HepG2 (cell line): ENCODE measurements around the gene ZNF747. TPM values are rescaled to one million over a fixed set of nuclear protein-coding genes. Genes with fewer than 3 reads are reported as not detected.

Experiments used
- BHLHE40 ChIP-seq: IDR thresholded peaks from 2 replicates; pipeline ENCODE4 v1.6.1; 2011; ENCODE audit warnings: low read length, improper control_type of control experiment
- CBX5 ChIP-seq: sonication (generic); formaldehyde crosslinking; IDR thresholded peaks from 2 replicates; pipeline ENCODE4 v1.4.0; 2020; ENCODE audit warnings: missing genetic modification reagents, borderline replicate concordance
- CHD4 ChIP-seq: fragments of 200-600 bp; sonication (generic); IDR thresholded peaks from 2 replicates; pipeline ENCODE4 v1.7.0; 2017; ENCODE audit warnings: mild to moderate bottlenecking, low read length, borderline replicate concordance
- FOXC1 ChIP-seq: sonication (generic); formaldehyde crosslinking; IDR thresholded peaks from 2 replicates; pipeline ENCODE4 v1.8.0; 2022; ENCODE audit warnings: mild to moderate bottlenecking, missing genetic modification reagents, borderline replicate concordance
- GFI1 ChIP-seq: sonication (generic); formaldehyde crosslinking; IDR thresholded peaks from 2 replicates; pipeline ENCODE4 v1.5.0; 2020; ENCODE audit warnings: missing genetic modification reagents, mild to moderate bottlenecking, borderline replicate concordance
- GPN1 ChIP-seq: sonication (generic); formaldehyde crosslinking; IDR thresholded peaks from 2 replicates; pipeline ENCODE4 v1.5.1; 2020; ENCODE audit warnings: missing genetic modification reagents, borderline replicate concordance
- HOXA3 ChIP-seq: sonication (generic); formaldehyde crosslinking; IDR thresholded peaks from 2 replicates; pipeline ENCODE4 v1.5.0; 2020; ENCODE audit warnings: missing genetic modification reagents
- HOXA5 ChIP-seq: sonication (generic); formaldehyde crosslinking; IDR thresholded peaks from 2 replicates; pipeline ENCODE4 v1.4.0; 2020; ENCODE audit warnings: missing genetic modification reagents
- IRF2 ChIP-seq: IDR thresholded peaks from 2 replicates; pipeline ENCODE4 v1.6.1; 2018; ENCODE audit warnings: missing genetic modification reagents, missing compliant biosample characterization
- JUND ChIP-seq: sonication (generic); formaldehyde crosslinking; IDR thresholded peaks from 2 replicates; pipeline ENCODE4 v1.8.0; 2022; ENCODE audit warnings: mild to moderate bottlenecking, missing genetic modification reagents
- KLF12 ChIP-seq: sonication (generic); formaldehyde crosslinking; IDR thresholded peaks from 2 replicates; pipeline ENCODE4 v1.4.0; 2020; ENCODE audit warnings: missing genetic modification reagents, borderline replicate concordance
- KLF6 ChIP-seq: IDR thresholded peaks from 2 replicates; pipeline ENCODE4 v1.8.0; 2016; ENCODE audit warnings: missing biosample characterization, missing genetic modification reagents
- MEF2D ChIP-seq: sonication (generic); formaldehyde crosslinking; IDR thresholded peaks from 2 replicates; pipeline ENCODE4 v1.5.1; 2020; ENCODE audit warnings: mild to moderate bottlenecking, missing genetic modification reagents
- PLRG1 ChIP-seq: fragments of 450-650 bp; conservative IDR thresholded peaks from 2 replicates; pipeline ENCODE4 v1.6.1; 2016
- STAG1 ChIP-seq: sonication (generic); formaldehyde crosslinking; IDR thresholded peaks from 2 replicates; pipeline ENCODE4 v1.4.0; 2020; ENCODE audit warnings: missing genetic modification reagents
- TEAD2 ChIP-seq: sonication (generic); formaldehyde crosslinking; IDR thresholded peaks from 2 replicates; pipeline ENCODE4 v1.9.0; 2021; ENCODE audit warnings: missing genetic modification reagents
- THAP8 ChIP-seq: sonication (generic); formaldehyde crosslinking; IDR thresholded peaks from 2 replicates; pipeline ENCODE4 v1.5.1; 2020; ENCODE audit warnings: missing genetic modification reagents, mild to moderate bottlenecking, borderline replicate concordance
- ZBTB43 ChIP-seq: sonication (generic); formaldehyde crosslinking; conservative IDR thresholded peaks from 2 replicates; pipeline ENCODE4 v1.4.0; 2020; ENCODE audit warnings: missing genetic modification reagents
- ZKSCAN1 ChIP-seq: fragments of 150-350 bp; IDR thresholded peaks from 2 replicates; pipeline ENCODE4 v1.6.1; 2014; ENCODE audit warnings: low read length
- ZNF17 ChIP-seq: sonication (generic); formaldehyde crosslinking; IDR thresholded peaks from 2 replicates; pipeline ENCODE4 v1.5.0; 2020; ENCODE audit warnings: mild to moderate bottlenecking, missing genetic modification reagents
- ZNF317 ChIP-seq: sonication (generic); formaldehyde crosslinking; IDR thresholded peaks from 2 replicates; pipeline ENCODE4 v1.5.0; 2020; ENCODE audit warnings: mild to moderate bottlenecking, missing genetic modification reagents
- ZNF460 ChIP-seq: sonication (generic); formaldehyde crosslinking; IDR thresholded peaks from 2 replicates; pipeline ENCODE4 v1.5.1; 2020; ENCODE audit warnings: missing genetic modification reagents, mild to moderate bottlenecking, borderline replicate concordance
- ZNF572 ChIP-seq: sonication (generic); formaldehyde crosslinking; IDR thresholded peaks from 2 replicates; pipeline ENCODE4 v1.5.1; 2020; ENCODE audit warnings: mild to moderate bottlenecking, missing genetic modification reagents
- polyA plus RNA-seq, 8 experiments: library from polyadenylated mRNA; depleted of rRNA in 3 of 8; stranded (reverse) in 7 of 8; unstranded in 1 of 8; fragments of >200 nt; fragmentation: Illumina TruSeq in 4 of 8; extraction: Trizol in 4 of 8; gene quantifications; 2 replicates each; pipeline versions ENCODE4 v1.2.1 to v1.2.3, GENCODE V29; 2011 to 2016; ENCODE audit warnings: low read depth in 4 of 8, missing spikeins in 1 of 8, mixed read lengths in 1 of 8; ENCODE audit not compliant: insufficient read depth in 1 of 8
- total RNA-seq, 5 experiments: library from RNA; depleted of rRNA; stranded (reverse); fragments of >200 nt; fragmentation: Illumina TruSeq; extraction: Trizol; gene quantifications; 2 replicates each; pipeline ENCODE4 v1.2.3, GENCODE V29; 2016; ENCODE audit warnings: low read depth in 1 of 5
- TF ChIP-seq, protein P1 (sequence below): sonication (generic); formaldehyde crosslinking; IDR thresholded peaks from 2 replicates; pipeline ENCODE4 v1.8.0; 2022; ENCODE audit warnings: missing genetic modification reagents, low read depth, mild to moderate bottlenecking, borderline replicate concordance
- TF ChIP-seq, protein P2 (sequence below): IDR thresholded peaks from 2 replicates; pipeline ENCODE4 v1.6.1; 2012; ENCODE audit warnings: low read depth, low read length, improper control_type of control experiment
- TF ChIP-seq, protein P3 (sequence below): sonication (generic); formaldehyde crosslinking; IDR thresholded peaks from 2 replicates; pipeline ENCODE4 v1.5.1; 2020; ENCODE audit warnings: missing genetic modification reagents, mild to moderate bottlenecking, borderline replicate concordance

ZNF747 gene
- total and polyA plus RNA-seq, 2 of the 13 experiments (the other 11 are each of a cell fraction or from before 2014, with no cell fraction given) = 7.2 to 10.2 TPM

DNA sequence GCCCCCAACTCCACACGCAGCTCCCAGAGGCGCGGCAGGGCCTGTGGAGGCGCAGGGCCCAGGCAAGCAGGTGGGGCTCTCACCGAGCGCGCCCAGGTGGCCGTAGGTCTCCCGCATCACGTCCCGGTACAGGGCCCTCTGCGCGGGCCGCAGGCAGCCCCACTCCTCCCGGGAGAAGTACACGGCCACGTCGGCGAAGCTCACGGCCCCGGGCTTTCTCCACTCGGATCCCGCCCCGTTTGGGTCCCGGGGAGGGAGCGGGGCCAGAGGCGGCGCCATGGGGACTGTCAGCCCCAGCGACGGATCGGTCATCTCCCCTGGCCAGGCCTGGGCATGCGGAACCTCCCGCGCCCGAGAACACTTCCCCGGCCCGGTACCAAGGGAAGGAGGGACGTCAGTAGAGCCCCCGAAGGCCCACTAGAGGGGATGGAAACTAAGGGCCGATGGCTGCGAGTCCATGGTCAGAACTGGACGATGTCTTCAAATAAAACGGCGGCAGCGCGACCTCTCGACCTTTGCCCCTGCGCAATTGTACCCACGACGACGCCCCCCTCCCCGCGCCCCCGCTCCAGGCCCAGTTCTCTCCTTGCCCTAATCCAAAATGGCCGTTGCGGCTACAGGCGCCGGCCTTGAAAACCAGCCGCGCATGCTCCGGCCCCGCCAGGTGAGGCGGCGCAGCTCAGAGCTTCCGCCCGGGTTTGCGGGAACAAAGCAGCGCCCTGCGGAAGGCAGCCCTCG is at the start of gene ZNF747 (continued):
- TF ChIP-seq IRF2 (CRISPR knock-in tag) = peak; percentile 57
- TF ChIP-seq MEF2D (CRISPR knock-in tag) = peak; percentile 80
- peak; percentile 100 for TF ChIP-seq HOXA3 (CRISPR knock-in tag)
- peak; percentile 41 for TF ChIP-seq HOXA5 (CRISPR knock-in tag)
- no peak for TF ChIP-seq ZKSCAN1
- peak; percentile 62 for TF ChIP-seq JUND (CRISPR knock-in tag)
- TF ChIP-seq, protein P1, sequence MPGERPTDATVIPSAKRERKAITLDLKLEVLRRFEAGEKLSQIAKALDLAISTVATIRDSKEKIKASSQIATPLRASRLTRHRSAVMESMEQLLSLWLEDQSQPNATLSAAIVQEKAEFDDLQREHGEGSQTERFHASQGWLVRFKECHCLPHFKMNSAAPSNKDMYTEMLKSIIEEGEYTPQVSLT (CRISPR knock-in tag) = no peak
- peak; percentile 44; the same call in 1 of the 2 replicates for TF ChIP-seq FOXC1 (CRISPR knock-in tag)
- TF ChIP-seq, protein P2, sequence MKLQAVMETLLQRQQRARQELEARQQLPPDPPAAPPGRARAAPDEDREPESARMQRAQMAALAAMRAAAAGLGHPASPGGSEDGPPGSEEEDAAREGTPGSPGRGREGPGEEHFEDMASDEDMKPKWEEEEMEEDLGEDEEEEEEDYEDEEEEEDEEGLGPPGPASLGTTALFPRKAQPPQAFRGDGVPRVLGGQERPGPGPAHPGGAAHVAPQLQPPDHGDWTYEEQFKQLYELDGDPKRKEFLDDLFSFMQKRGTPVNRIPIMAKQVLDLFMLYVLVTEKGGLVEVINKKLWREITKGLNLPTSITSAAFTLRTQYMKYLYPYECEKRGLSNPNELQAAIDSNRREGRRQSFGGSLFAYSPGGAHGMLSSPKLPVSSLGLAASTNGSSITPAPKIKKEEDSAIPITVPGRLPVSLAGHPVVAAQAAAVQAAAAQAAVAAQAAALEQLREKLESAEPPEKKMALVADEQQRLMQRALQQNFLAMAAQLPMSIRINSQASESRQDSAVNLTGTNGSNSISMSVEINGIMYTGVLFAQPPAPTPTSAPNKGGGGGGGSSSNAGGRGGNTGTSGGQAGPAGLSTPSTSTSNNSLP = 0 out of 2 replicates have a peak, but pooled peaks have one; percentile 43
- no peak for TF ChIP-seq BHLHE40
- TF ChIP-seq, protein P3, sequence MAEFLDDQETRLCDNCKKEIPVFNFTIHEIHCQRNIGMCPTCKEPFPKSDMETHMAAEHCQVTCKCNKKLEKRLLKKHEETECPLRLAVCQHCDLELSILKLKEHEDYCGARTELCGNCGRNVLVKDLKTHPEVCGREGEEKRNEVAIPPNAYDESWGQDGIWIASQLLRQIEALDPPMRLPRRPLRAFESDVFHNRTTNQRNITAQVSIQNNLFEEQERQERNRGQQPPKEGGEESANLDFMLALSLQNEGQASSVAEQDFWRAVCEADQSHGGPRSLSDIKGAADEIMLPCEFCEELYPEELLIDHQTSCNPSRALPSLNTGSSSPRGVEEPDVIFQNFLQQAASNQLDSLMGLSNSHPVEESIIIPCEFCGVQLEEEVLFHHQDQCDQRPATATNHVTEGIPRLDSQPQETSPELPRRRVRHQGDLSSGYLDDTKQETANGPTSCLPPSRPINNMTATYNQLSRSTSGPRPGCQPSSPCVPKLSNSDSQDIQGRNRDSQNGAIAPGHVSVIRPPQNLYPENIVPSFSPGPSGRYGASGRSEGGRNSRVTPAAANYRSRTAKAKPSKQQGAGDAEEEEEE (CRISPR knock-in tag) = peak; percentile 97; the same call in 1 of the 2 replicates
- TF ChIP-seq ZNF572 (CRISPR knock-in tag) = peak; percentile 73; the same call in 1 of the 2 replicates
- no peak; the same call in 1 of the 2 replicates for TF ChIP-seq THAP8
- peak; percentile 45 for TF ChIP-seq CBX5
- TF ChIP-seq ZNF17 (CRISPR knock-in tag) = peak; percentile 64; the same call in 1 of the 2 replicates
- peak; percentile 84 for TF ChIP-seq KLF12
- peak; percentile 18 for TF ChIP-seq STAG1 (CRISPR knock-in tag)
- peak; percentile 57 for TF ChIP-seq ZNF317 (CRISPR knock-in tag)
- TF ChIP-seq KLF6 (CRISPR knock-in tag) = peak; percentile 64
- no peak; the same call in 1 of the 2 replicates for TF ChIP-seq ZNF460 (CRISPR knock-in tag)
- TF ChIP-seq GFI1 (CRISPR knock-in tag) = peak; percentile 83
- TF ChIP-seq TEAD2 (CRISPR knock-in tag) = 0 out of 2 replicates have a peak, but pooled peaks have one; percentile 6
- TF ChIP-seq GPN1 (CRISPR knock-in tag) = no peak
- no peak for TF ChIP-seq ZBTB43
- no peak for TF ChIP-seq PLRG1
- TF ChIP-seq CHD4 = no peak
